SU-DHL-6 (cell line): Measurements from ENCODE around the gene TFEB.

ENCODE experiments used
- H2AFZ ChIP-seq: fragments of 200-600 bp; sonication (generic); 2 replicates; pipeline ENCODE4 v1.6.1; 2014; ENCODE audit warnings: low read depth, mild to moderate bottlenecking, moderate library complexity, mixed read lengths, antibody characterized with exemption, low read length; ENCODE audit not compliant: severe bottlenecking
- H3F3A ChIP-seq: fragments of 200-600 bp; shearing (Covaris generic); 2 replicates; pipeline ENCODE4 v1.6.0; 2016; ENCODE audit warnings: antibody characterized with exemption, mild to moderate bottlenecking; ENCODE audit not compliant: insufficient read depth
- H3K27ac ChIP-seq: fragments of 200-600 bp; sonication (generic); 2 replicates; pipeline ENCODE4 v1.5.1; 2016; ENCODE audit warnings: low read depth, mild to moderate bottlenecking, low read length, moderate library complexity, mixed read lengths
- H3K27me3 ChIP-seq: fragments of 200-600 bp; sonication (generic), shearing (Covaris generic); 2 replicates; pipeline ENCODE4 v1.6.0; 2014; ENCODE audit warnings: mild to moderate bottlenecking, low read length
- H3K36me3 ChIP-seq: fragments of 200-600 bp; sonication (generic); 2 replicates; pipeline ENCODE4 v1.6.1; 2014; ENCODE audit warnings: mild to moderate bottlenecking, low read length, mixed read lengths
- H3K4me2 ChIP-seq: fragments of 300-600, 200-600 bp; shearing (Covaris generic), sonication (generic); 2 replicates; pipeline ENCODE4 v1.6.0; 2014; ENCODE audit warnings: low read length, low read depth, mild to moderate bottlenecking; ENCODE audit not compliant: poor library complexity, severe bottlenecking
- H3K4me3 ChIP-seq: fragments of 200-600 bp; sonication (generic); 2 replicates; pipeline ENCODE4 v1.5.1; 2014; ENCODE audit warnings: antibody characterized with exemption, low read length, mild to moderate bottlenecking, mixed read lengths; ENCODE audit not compliant: insufficient read depth, poor library complexity, severe bottlenecking
- H3K79me2 ChIP-seq: fragments of 200-600 bp; sonication (generic); 2 replicates; pipeline ENCODE4 v1.6.1; 2014; ENCODE audit warnings: mild to moderate bottlenecking, low read length, moderate library complexity; ENCODE audit not compliant: insufficient read depth
- H3K9ac ChIP-seq: fragments of 200-600 bp; sonication (generic); 2 replicates; pipeline ENCODE4 v1.7.0; 2014; ENCODE audit warnings: mild to moderate bottlenecking, low read length
- H3K9me2 ChIP-seq: fragments of 200-600 bp; sonication (generic); replicated peaks from 2 replicates; pipeline ENCODE4 v1.6.1; 2014; ENCODE audit warnings: low read length; ENCODE audit not compliant: insufficient read depth
- H3K9me3 ChIP-seq: fragments of 200-600 bp; sonication (generic); 2 replicates; pipeline ENCODE4 v1.6.1; 2014; ENCODE audit warnings: low read length, mixed read lengths; ENCODE audit not compliant: insufficient read depth
- H4K20me1 ChIP-seq: fragments of 200-600 bp; sonication (generic); 2 replicates; pipeline ENCODE4 v1.6.1; 2014; ENCODE audit warnings: low read depth, mild to moderate bottlenecking, antibody characterized with exemption, low read length, moderate library complexity, mixed read lengths
- CTCF ChIP-seq: fragments of 200-600 bp; sonication (generic); IDR thresholded peaks from one replicate; pipeline ENCODE4 v1.5.1; 2017; ENCODE audit warnings: antibody characterized with exemption, mild to moderate bottlenecking, low read length, moderate library complexity; ENCODE audit not compliant: insufficient read depth, poor library complexity, severe bottlenecking
- EZH2phosphoT487 ChIP-seq: fragments of 200-600 bp; sonication (generic), shearing (Covaris generic); conservative IDR thresholded peaks from 2 replicates; pipeline ENCODE4 v1.6.1; 2018; ENCODE audit warnings: mild to moderate bottlenecking, antibody characterized with exemption, low read length, moderate library complexity, mixed read lengths

The TFEB gene

GRCh38 chr6:41731561-41732086 lies 3.8 kb downstream of the TFEB start:
- no peaks in the 10 kb centered on the region for H3K27me3 ChIP-seq
- H4K20me1 ChIP-seq: no peaks in the 10 kb centered on the region
- peak overlapping the region; percentile 93 for H3K27ac ChIP-seq
- peaks cover 28% of the 10 kb centered on the region for H3F3A ChIP-seq
- H3K9me3 ChIP-seq: no peaks in the 10 kb centered on the region
- TF ChIP-seq CTCF: no peak
- TF ChIP-seq EZH2phosphoT487: no peak
- peaks cover 70% of the 10 kb centered on the region for H3K79me2 ChIP-seq
- H3K4me3 ChIP-seq: peak overlapping the region; percentile 63
- H3K9ac ChIP-seq: peak overlapping the region; percentile 78
- no peak overlapping the region for H2AFZ ChIP-seq
- no peaks in the 10 kb centered on the region for H3K36me3 ChIP-seq
- H3K9me2 ChIP-seq: no peaks in the 10 kb centered on the region
- H3K4me2 ChIP-seq: peak overlapping the region; percentile 74

- H2AFZ ChIP-seq: no peak overlapping the region
- H3K9ac ChIP-seq: peak overlapping the region; percentile 78
- H3K9me2 ChIP-seq: no peaks in the 10 kb centered on the region
- TF ChIP-seq CTCF (no peak), EZH2phosphoT487 (no peak)
- H3K27ac ChIP-seq: peak overlapping the region; percentile 93
- H3F3A ChIP-seq: peaks cover 28% of the 10 kb centered on the region
- no peaks in the 10 kb centered on the region for H3K27me3 ChIP-seq
- no peaks in the 10 kb centered on the region for H3K36me3 ChIP-seq
- peak overlapping the region; percentile 74 for H3K4me2 ChIP-seq
- peak overlapping the region; percentile 63 for H3K4me3 ChIP-seq
- H4K20me1 ChIP-seq: no peaks in the 10 kb centered on the region
- H3K79me2 ChIP-seq: peaks cover 78% of the 10 kb centered on the region
- H3K9me3 ChIP-seq: no peaks in the 10 kb centered on the region
Observed at GRCh38 chr6:41730531-41731436, 4.6 kb downstream of the TFEB start.

GRCh38 chr6:41729624-41730023 lies 5.8 kb downstream of the TFEB start:
- Histone ChIP-seq H2AFZ (no peak overlapping the region), H3K79me2 (peaks cover 90% of the 10 kb centered on the region), H3K36me3 (no peaks in the 10 kb centered on the region), H3K27me3 (no peaks in the 10 kb centered on the region), H3K9ac (peak overlapping the region; percentile 78), H3F3A (peaks cover 28% of the 10 kb centered on the region), H3K9me2 (no peaks in the 10 kb centered on the region), H3K9me3 (no peaks in the 10 kb centered on the region), H3K4me2 (peak overlapping the region; percentile 74), H4K20me1 (no peaks in the 10 kb centered on the region), H3K27ac (peak overlapping the region; percentile 93), H3K4me3 (peak overlapping the region; percentile 63)
- TF ChIP-seq EZH2phosphoT487: no peak
- no peak for TF ChIP-seq CTCF
